SK-N-SH (cell line): Measurements from ENCODE around the gene TMEM74B. TPM values are rescaled to one million over a fixed set of nuclear protein-coding genes. Genes with fewer than 3 reads are reported as not detected.

Experiments
- CTCF ChIA-PET: fragments of 300-600, 350-600 bp; formaldehyde crosslinking; extraction: SDS; loops from one replicate; lab custom pipeline; 2021; lab: Yijun Ruan, JAX
- POLR2A ChIA-PET: fragments of 350-600 bp; sonication (Branson Sonifier 250); formaldehyde crosslinking; extraction: SDS; loops from one replicate; lab custom pipeline; 2020; ENCODE audit warnings: antibody characterized with exemption, inconsistent platforms; lab: Yijun Ruan, JAX
- DNase-seq: peaks from one replicate; pipeline ENCODE4 v3.0.0; 2012
- H2AFZ ChIP-seq: fragments of 200-600 bp; sonication (generic); 2 replicates; pipeline ENCODE4 v1.8.1; 2016; ENCODE audit warnings: antibody characterized with exemption, mild to moderate bottlenecking, low read depth
- H3F3A ChIP-seq: fragments of 200-600 bp; sonication (generic); replicated peaks from 2 replicates; pipeline ENCODE3; 2016; ENCODE audit warnings: antibody characterized with exemption, mild to moderate bottlenecking; ENCODE audit not compliant: insufficient read depth
- H3K27ac ChIP-seq, 2 experiments: fragments of 200-500 bp in 1 of 2; fragments of 200-600 bp in 1 of 2; sonication (Bioruptor generic) in 1 of 2; sonication (generic), shearing (Covaris generic) in 1 of 2; 2 replicates each; pipeline versions ENCODE4 v1.5.1 to v1.6.1; 2014 to 2016; ENCODE audit warnings: low read depth in 2 of 2, inconsistent platforms in 1 of 2, low read length in 1 of 2, mild to moderate bottlenecking in 1 of 2, mixed read lengths in 1 of 2
- H3K27me3 ChIP-seq: fragments of 200-600 bp; sonication (generic), shearing (Covaris generic); 2 replicates; pipeline ENCODE4 v1.6.1; 2016; ENCODE audit warnings: mixed run types; ENCODE audit not compliant: insufficient read depth
- H3K36me3 ChIP-seq, 2 experiments: fragments of 200-500 bp in 1 of 2; fragments of 200-600 bp in 1 of 2; sonication (Bioruptor generic) in 1 of 2; sonication (generic) in 1 of 2; replicated peaks in 1 of 2; 2 replicates each; pipeline versions ENCODE3 to v1.5.1; 2014 to 2016; ENCODE audit warnings: low read length in 1 of 2, mild to moderate bottlenecking in 1 of 2; ENCODE audit not compliant: insufficient read depth in 2 of 2, control insufficient read depth in 1 of 2
- H3K4me1 ChIP-seq, 2 experiments: fragments of 200-500 bp in 1 of 2; fragments of 200-600 bp in 1 of 2; sonication (Bioruptor generic) in 1 of 2; sonication (generic), shearing (Covaris generic) in 1 of 2; 2 replicates each; pipeline versions ENCODE4 v1.5.1 to v1.6.1; 2014 to 2016; ENCODE audit warnings: low read depth in 1 of 2, low read length in 1 of 2, mixed run types in 1 of 2; ENCODE audit not compliant: insufficient read depth in 2 of 2, control insufficient read depth in 1 of 2
- H3K4me2 ChIP-seq: fragments of 200-600 bp; sonication (generic), shearing (Covaris generic); 2 replicates; pipeline ENCODE4 v1.6.1; 2017; ENCODE audit warnings: mixed run types
- H3K4me3 ChIP-seq, 2 experiments: fragments of 200-500 bp in 1 of 2; fragments of 200-600 bp in 1 of 2; sonication (Bioruptor generic) in 1 of 2; sonication (generic), shearing (Covaris generic) in 1 of 2; 2 replicates each; pipeline versions ENCODE4 v1.5.1 to v1.8.1; 2014 to 2016; ENCODE audit warnings: low read depth in 2 of 2, inconsistent platforms in 1 of 2, low read length in 1 of 2, mild to moderate bottlenecking in 1 of 2, mixed read lengths in 1 of 2, moderate library complexity in 1 of 2
- H3K79me2 ChIP-seq: fragments of 200-600 bp; sonication (generic); 2 replicates; pipeline ENCODE4 v1.8.1; 2017; ENCODE audit warnings: mild to moderate bottlenecking; ENCODE audit not compliant: insufficient read depth
- H3K9ac ChIP-seq: fragments of 200-600 bp; sonication (generic); 2 replicates; pipeline ENCODE4 v1.6.1; 2017; ENCODE audit warnings: mixed run types
- H3K9me2 ChIP-seq: fragments of 200-600 bp; sonication (generic); 2 replicates; pipeline ENCODE4 v1.6.1; 2017; ENCODE audit warnings: mixed run types
- H3K9me3 ChIP-seq: fragments of 200-600 bp; sonication (generic); 2 replicates; pipeline ENCODE4 v1.6.1; 2017; ENCODE audit warnings: mixed run types, mild to moderate bottlenecking, moderate library complexity
- H4K20me1 ChIP-seq: fragments of 200-600 bp; sonication (generic); 2 replicates; pipeline ENCODE4 v1.6.1; 2017; ENCODE audit warnings: mild to moderate bottlenecking, mixed run types; ENCODE audit not compliant: insufficient read depth
- FOXM1 ChIP-seq: IDR thresholded peaks from 2 replicates; pipeline ENCODE4 v1.4.0; 2012; ENCODE audit warnings: low read depth, mild to moderate bottlenecking
- GATA2 ChIP-seq: sonication (generic); formaldehyde crosslinking; IDR thresholded peaks from 2 replicates; pipeline ENCODE4 v1.5.0; 2020; ENCODE audit warnings: mild to moderate bottlenecking, missing genetic modification reagents
- IRF3 ChIP-seq: fragments of 150-350 bp; IDR thresholded peaks from 2 replicates; pipeline ENCODE4 v1.6.1; 2016; ENCODE audit warnings: mild to moderate bottlenecking, low read depth, low read length
- MXI1 ChIP-seq: IDR thresholded peaks from 2 replicates; pipeline ENCODE4 v1.6.1; 2012; ENCODE audit warnings: mild to moderate bottlenecking, low read depth, low read length, improper control_type of control experiment
- RFX5 ChIP-seq: IDR thresholded peaks from 2 replicates; pipeline ENCODE4 v1.6.1; 2012; ENCODE audit warnings: mild to moderate bottlenecking, improper control_type of control experiment, low read length
- TCF12 ChIP-seq: IDR thresholded peaks from 2 replicates; pipeline ENCODE4 v1.4.0; 2012
- USF1 ChIP-seq: IDR thresholded peaks from 2 replicates; pipeline ENCODE4 v1.4.0; 2012; ENCODE audit warnings: low read depth, borderline replicate concordance
- YY1 ChIP-seq: IDR thresholded peaks from 2 replicates; pipeline ENCODE4 v1.4.0; 2012; ENCODE audit warnings: low read depth, mild to moderate bottlenecking
- ZBTB33 ChIP-seq: IDR thresholded peaks from 2 replicates; pipeline ENCODE4 v1.4.0; 2012; ENCODE audit warnings: low read depth, borderline replicate concordance
- WGBS: methylation state at CpG from one replicate; pipeline ENCODE4 v1.1.6; 2017; ENCODE audit warnings: low lambda C conversion rate; 5-methylcytosine and 5-hydroxymethylcytosine counted together
- polyA plus RNA-seq, 3 experiments: library from polyadenylated mRNA; depleted of rRNA; stranded (reverse); fragments of >200 nt; gene quantifications; 2 replicates each; pipeline ENCODE4 v1.2.3, GENCODE V29; 2012

TMEM74B gene
- polyA plus RNA-seq, 1 of the 3 experiments (the other 2 are of a cell fraction) = 1.8 TPM

GRCh38 chr20:1174787-1175186 lies 10.0 kb downstream of the TMEM74B start:
- no peaks in the 10 kb centered on the region for H3K79me2 ChIP-seq
- H3K9ac ChIP-seq = no peak overlapping the region
- H3K9me2 ChIP-seq = no peaks in the 10 kb centered on the region
- WGBS = 96% methylated on average over 8 of the region's 8 CpGs
- no peak overlapping the region for H3K4me3 ChIP-seq
- no peaks in the 10 kb centered on the region for H3K9me3 ChIP-seq
- no peak overlapping the region for H3K27ac ChIP-seq
- peaks cover 11 to 26% of the 10 kb centered on the region in 2 experiments for H3K36me3 ChIP-seq
- no peak for DNase-seq
- H4K20me1 ChIP-seq = no peaks in the 10 kb centered on the region
- H3K27me3 ChIP-seq = no peaks in the 10 kb centered on the region
- no peak overlapping the region for H3K4me2 ChIP-seq
- no peaks in the 10 kb centered on the region for H3F3A ChIP-seq
- TF ChIP-seq ZBTB33 = no peak
- TF ChIP-seq MXI1 = no peak
- TF ChIP-seq TCF12 = no peak
- no peak for TF ChIP-seq IRF3
- TF ChIP-seq USF1 = no peak
- no peak for TF ChIP-seq GATA2 (CRISPR knock-in tag)
- no peak for TF ChIP-seq RFX5
- TF ChIP-seq YY1 = no peak
- ChIA-PET POLR2A (interaction anchor here (1.1 kb wide), 2 partner anchors 11 to 13 kb away, joined by 3 read pairs; no protein-coding TSS in a partner anchor), CTCF (interaction anchor here (1.1 kb wide), 1 partner anchor 12 kb away, joined by 3 read pairs; no protein-coding TSS in a partner anchor)
- H3K4me1 ChIP-seq = no peaks in the 10 kb centered on the region; a peak in 1 of 4 replicates
- no peak overlapping the region for H2AFZ ChIP-seq

GRCh38 chr20:1173698-1174097 lies 11.1 kb downstream of the TMEM74B start:
- Histone ChIP-seq H3K4me2 (no peak overlapping the region), H4K20me1 (no peaks in the 10 kb centered on the region), H3K79me2 (no peaks in the 10 kb centered on the region), H3K4me3 (no peak overlapping the region), H3K9me3 (no peaks in the 10 kb centered on the region), H2AFZ (no peak overlapping the region), H3K27ac (no peak overlapping the region), H3F3A (no peaks in the 10 kb centered on the region), H3K4me1 (no peaks in the 10 kb centered on the region; a peak in 1 of 4 replicates), H3K36me3 (peaks cover 12 to 37% of the 10 kb centered on the region in 2 experiments), H3K27me3 (no peaks in the 10 kb centered on the region), H3K9ac (no peak overlapping the region), H3K9me2 (no peaks in the 10 kb centered on the region)
- DNase-seq = no peak
- TF ChIP-seq FOXM1 = no peak
- ChIA-PET POLR2A (interaction anchor here (1.1 kb wide), 1 partner anchor 12 kb away, joined by 3 read pairs; no protein-coding TSS in a partner anchor), CTCF (interaction anchor here (0.6 kb wide), 1 partner anchor 216 kb away, joined by 3 read pairs; no protein-coding TSS in a partner anchor)
- WGBS = 88% methylated on average over 4 of the region's 4 CpGs
